Measurements from ENCODE around the gene PLCB1. TPM values are rescaled to one million over a fixed set of nuclear protein-coding genes. Genes with fewer than 3 reads are reported as not detected.
A peak's percentile ranks its signal among the peaks of the same experiment; 100 is the strongest.
"Not testable (repeated sequence)": the region's sequence is repeated elsewhere in the genome, so short reads cannot be mapped to it uniquely, and the experiment has no call there.

Gene PLCB1
- total RNA-seq, 1 donor from 2014 or later: 72.5 TPM

GRCh38 chr20:8335495-8336195 lies 203.6 kb downstream of the PLCB1 start:
- DNase-seq: no peak

DNA sequence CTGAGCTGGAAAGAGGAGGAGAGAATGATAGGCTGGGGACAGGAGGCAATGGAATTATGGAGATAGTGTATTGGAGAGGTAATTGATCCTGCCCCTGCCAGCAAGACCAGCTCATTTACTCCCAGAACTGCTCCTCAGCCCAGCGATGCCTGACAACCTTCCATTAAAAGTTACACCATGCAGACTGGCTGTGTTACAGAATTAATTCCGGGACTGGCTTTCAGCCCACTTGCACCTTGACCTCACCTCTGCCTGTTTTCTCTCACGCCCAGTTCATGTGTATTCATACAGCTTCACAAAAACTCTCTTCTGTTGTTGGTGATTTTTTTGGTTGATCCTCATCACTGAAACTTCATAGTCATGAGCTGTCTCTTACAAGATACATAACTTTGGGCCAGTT lies 207.3 kb downstream of the PLCB1 start:
- no peak for DNase-seq

GRCh38 chr20:8342391-8342790 lies 210.3 kb downstream of the PLCB1 start:
- DNase-seq: no peak

- DNase-seq: peak; percentile 31
These were observed 212.0 kb downstream of the PLCB1 start for GRCh38 chr20:8344106-8344505.

DNA sequence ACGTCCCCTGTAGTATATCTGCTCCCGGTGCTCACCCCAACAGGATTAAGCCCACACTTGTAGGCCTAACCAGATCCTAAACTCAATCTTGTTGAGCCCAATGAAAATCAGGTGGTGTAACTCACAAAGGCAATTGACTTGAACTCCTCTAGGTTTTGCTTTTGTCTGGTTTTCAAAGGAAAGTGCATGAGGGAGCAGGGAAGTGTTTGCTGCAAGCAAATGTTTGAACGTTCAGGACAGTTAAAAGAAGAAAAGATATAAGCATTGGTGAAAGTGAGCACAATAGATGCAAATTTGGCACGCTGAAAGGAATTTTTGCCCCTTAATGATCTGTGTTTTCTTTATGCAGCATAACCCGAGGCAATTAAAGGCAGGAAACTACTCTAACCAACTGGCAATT lies 212.6 kb downstream of the PLCB1 start:
- DNase-seq: no peak

GRCh38 chr20:8346700-8347270 lies 214.7 kb downstream of the PLCB1 start:
- DNase-seq: no peak

- not testable (repeated sequence) for DNase-seq
These were observed 218.2 kb downstream of the PLCB1 start for GRCh38 chr20:8350225-8350624.

- no peak for DNase-seq
These were observed 220.4 kb downstream of the PLCB1 start for GRCh38 chr20:8352486-8352885.

DNA sequence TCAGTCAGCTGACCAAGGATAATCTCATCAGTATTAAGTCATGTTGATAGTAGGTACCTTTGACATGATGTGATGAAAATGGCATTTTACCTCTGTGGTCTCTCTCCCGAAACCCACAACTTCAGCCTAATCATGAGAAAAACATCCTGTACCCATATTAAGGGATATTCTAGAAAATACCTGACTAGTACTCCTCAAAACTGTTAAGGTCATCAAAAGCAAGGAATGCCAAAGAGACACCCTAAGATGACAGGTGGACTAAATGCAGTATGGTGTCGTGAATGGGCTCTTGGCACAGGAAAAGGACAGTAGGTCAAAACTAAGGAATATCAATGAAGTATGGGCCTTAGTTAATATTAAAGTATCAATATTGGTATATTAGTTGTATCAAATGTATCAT lies 221.4 kb downstream of the PLCB1 start:
- no peak for DNase-seq

- no peak for DNase-seq
These were observed 223.4 kb downstream of the PLCB1 start for GRCh38 chr20:8355453-8355852.

DNA sequence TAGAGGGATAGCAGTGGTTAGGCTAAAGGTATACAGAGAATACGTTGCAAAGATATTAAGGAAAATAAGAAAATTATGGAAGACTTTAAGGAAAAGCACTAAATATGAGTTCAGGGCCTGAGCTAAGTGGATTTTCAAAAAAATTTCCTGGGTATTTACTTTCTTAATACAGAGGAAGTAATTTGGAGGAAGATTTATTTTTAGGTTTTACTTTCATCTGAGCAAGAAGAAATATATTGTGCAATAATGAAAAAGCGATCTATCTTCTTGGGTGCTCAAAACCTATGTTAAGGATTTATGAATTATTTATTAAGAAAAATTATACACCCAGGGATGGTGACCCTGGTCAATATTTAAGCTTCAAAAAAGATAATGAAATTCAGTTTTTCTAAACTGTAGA lies 224.7 kb downstream of the PLCB1 start:
- DNase-seq: no peak

GRCh38 chr20:8357703-8358102 lies 225.6 kb downstream of the PLCB1 start:
- DNase-seq: no peak

GRCh38 chr20:8360035-8360434 lies 228.0 kb downstream of the PLCB1 start:
- DNase-seq: no peak

DNA sequence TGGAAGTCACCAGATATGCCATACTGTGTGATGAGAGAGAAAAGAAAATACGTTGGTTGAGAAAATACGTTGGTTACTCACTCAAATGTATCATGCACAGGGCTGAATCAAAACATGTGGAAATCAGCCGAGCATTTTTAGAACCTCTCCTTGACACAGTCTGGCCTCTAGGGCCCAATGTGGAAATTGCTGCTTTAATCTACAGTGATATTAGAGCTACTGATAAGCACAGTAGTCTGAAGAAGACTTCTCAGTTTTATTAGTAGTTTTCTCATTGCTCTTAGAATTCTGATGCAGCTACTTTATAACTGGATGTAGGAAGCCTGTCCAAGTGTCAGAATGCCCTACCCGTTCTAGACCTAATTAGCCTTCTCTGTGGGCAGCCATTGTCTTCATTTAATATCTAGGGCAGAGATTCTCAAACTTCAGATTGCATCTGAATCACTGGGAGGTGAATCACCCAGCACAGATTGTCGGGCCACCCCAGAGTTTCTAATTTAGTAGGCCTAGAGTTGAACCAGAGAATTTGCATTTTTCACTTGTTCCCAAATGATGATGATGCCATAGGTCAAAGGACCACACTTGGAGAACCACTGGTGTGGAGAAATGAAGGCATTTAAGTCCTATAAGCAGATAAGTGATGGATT lies 229.1 kb downstream of the PLCB1 start:
- no peak for DNase-seq

DNA sequence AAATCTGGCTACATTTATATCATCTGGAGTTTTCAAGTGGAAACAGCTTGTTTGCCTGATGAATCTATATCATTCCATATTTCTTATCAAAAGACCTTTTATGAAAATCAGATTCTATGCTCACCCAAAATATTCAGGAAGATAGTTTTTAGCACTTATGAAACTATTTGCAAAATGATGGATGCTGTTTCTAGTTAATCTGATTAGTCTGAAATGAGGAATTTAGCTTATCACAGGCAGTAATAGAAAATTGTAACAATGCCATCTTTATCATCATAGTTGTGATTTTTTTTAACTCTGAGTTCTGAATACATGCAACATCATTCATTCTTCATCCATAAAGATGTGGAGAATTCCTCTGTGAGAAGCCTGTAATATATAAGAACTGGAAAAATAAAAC lies 229.7 kb downstream of the PLCB1 start:
- no peak for DNase-seq

GRCh38 chr20:8362457-8362856 lies 230.4 kb downstream of the PLCB1 start:
- DNase-seq: no peak

DNA sequence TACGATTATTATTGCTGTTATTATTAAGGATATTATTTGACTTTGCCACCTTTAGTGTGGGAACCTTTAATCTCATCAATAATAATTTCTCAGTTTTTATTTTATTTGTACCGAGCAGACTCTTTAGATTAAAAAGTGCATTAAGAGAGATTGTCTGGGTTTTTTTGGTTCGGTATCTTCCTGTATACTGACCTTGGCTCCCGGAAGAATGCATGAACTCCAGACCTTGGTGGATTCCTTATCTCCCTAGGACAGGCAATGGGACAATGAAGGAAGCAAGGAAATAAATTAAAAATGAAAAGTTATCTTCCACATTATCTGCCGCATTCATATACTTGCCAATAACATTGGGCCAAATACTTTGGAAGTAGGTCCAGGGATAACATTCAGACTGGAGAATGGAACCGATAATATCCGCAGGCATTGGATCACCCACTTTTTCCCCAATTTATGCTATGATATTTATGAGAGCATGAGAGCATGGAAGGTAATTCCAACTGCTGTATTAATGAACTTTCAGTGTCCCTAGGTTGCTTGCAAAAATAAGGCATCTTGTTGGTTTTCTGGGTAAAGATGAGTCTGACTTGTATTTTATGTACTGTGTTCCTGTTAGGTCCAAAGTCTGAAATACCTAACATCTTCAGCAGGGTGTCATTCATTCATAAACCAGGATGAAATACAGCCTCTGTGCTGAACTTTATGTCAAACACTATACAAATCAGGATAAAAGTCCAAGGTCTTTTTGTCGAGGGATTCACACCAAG lies 232.1 kb downstream of the PLCB1 start:
- no peak for DNase-seq

GRCh38 chr20:8364734-8365078 lies 232.6 kb downstream of the PLCB1 start:
- no peak for DNase-seq

- DNase-seq: no peak
These were observed 233.6 kb downstream of the PLCB1 start for GRCh38 chr20:8365634-8366033.

GRCh38 chr20:8366303-8366923 lies 234.3 kb downstream of the PLCB1 start:
- no peak for DNase-seq

- no peak for DNase-seq
These were observed 235.6 kb downstream of the PLCB1 start for GRCh38 chr20:8367689-8368088.

GRCh38 chr20:8368670-8369069 lies 236.6 kb downstream of the PLCB1 start:
- DNase-seq: no peak

GRCh38 chr20:8369311-8369710 lies 237.2 kb downstream of the PLCB1 start:
- no peak for DNase-seq

All from occipital lobe (tissue), 2 donors.